Bronchial smooth muscle cell (primary cell): ENCODE data around the gene PROKR1. TPM values are rescaled to one million over a fixed set of nuclear protein-coding genes. Genes with fewer than 3 reads are reported as not detected.

ENCODE experiments used
- total RNA-seq: library from RNA; depleted of rRNA; stranded (reverse); fragments of >200 nt; gene quantifications from 2 replicates; pipeline ENCODE4 v1.2.1, GENCODE V29; 2014

Gene PROKR1
- not detected in 2 replicates for total RNA-seq

GRCh38 chr2:68643011-68643873 is at the start of gene PROKR1:
TSS of gene PROKR1 (plus strand) at chr2:68643579. CDS start at chr2:68645822, 2,243 bp downstream.

Other genes with a start within 250 kb of the PROKR1 start
- gene FBXO48, start 176.3 kb upstream of the PROKR1 start, total RNA-seq = 0.26 and 0.32 TPM in 2 replicates
- gene APLF, start 176.0 kb upstream of the PROKR1 start, total RNA-seq = 3.5 and 5.9 TPM in 2 replicates
- 0.09 and 0.47 TPM in 2 replicates for gene ARHGAP25, start 91.2 kb downstream of the PROKR1 start, total RNA-seq
- gene BMP10, start 227.8 kb downstream of the PROKR1 start, total RNA-seq = not detected in 2 replicates